ENCODE measurements around the gene SPDEF. TPM values are rescaled to one million over a fixed set of nuclear protein-coding genes. Genes with fewer than 3 reads are reported as not detected.

SPDEF gene
- polyA plus RNA-seq, 3 donors = 0.05 TPM; not detected in 2

DNA sequence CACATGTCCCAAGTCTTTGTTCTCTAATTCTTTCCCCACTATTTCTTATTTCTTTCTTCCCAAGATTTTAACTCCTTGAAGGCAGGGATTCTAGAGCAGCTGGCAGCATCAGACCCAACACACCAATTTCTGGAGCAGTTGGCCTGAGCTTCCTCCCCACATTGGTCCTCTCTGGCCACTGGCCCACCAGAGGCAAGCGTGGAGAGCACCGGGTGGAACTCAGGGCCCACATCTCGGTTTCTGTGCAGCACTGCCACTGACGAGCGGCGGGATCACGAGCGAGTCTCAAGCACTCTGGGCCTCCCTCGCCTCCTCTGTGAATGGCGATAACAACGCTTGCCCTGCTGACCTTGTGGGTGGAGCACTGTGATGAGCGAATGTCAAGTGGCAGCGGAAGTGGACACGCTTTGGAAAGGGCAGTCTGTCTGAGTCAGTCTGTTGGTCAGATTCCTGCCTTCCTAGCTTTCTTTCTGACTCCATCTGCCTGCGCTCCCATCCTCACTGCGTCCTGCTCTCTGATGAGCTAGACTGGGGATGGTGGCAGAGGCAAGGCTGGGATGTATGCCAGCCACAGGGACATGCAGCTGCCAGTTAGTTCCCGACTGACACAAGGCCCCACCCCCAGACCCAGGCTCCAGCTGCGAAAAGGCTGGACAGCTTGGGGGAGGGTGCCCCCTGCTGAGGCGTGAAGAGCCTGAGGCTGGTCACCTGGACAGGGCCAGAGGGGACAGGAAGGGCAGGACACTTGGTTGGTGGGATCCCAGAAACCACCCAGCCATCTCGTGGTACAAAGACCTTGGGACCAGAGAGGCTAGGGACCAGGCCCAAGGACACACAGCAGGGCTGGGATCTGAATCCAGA lies 4.5 kb upstream of the SPDEF start:
- no peak for DNase-seq
- H3K4me2 ChIP-seq (replicated peaks; ENCODE audit: extremely low read depth, low read length, poor library complexity, severe bottlenecking) = no peak overlapping the region
- H3K4me3 Mint-ChIP-seq = peak overlapping the region in 1 of 2 donors; percentile 16
- peaks cover 1 to 5% (median 3%) of the 10 kb centered on the region in 3 donors for H3K27me3 Mint-ChIP-seq (ENCODE audit: low read depth in 3 of 3)
- H3K9me3 Mint-ChIP-seq = peaks cover 0 to 5% (median 2%) of the 10 kb centered on the region in 7 donors
- H3K27me3 ChIP-seq (ENCODE audit: control insufficient read depth in 2 of 2, insufficient read depth in 2 of 2, low read length in 2 of 2) = no peaks in the 10 kb centered on the region
- 84% methylated on average over 18 of the region's 20 CpGs for WGBS (ENCODE audit: insufficient coverage)
- H3K4me3 ChIP-seq (replicated peaks in 1 of 3; ENCODE audit: low read depth in 2 of 3, low read length in 3 of 3) = no peak overlapping the region
- H2AFZ ChIP-seq (ENCODE audit: insufficient read depth, low read depth, low read length, poor library complexity, severe bottlenecking) = no peak overlapping the region
- H3K9ac ChIP-seq (ENCODE audit: insufficient read depth, low read length, poor library complexity, severe bottlenecking) = peak overlapping the region; percentile 8
- no peaks in the 10 kb centered on the region for H4K20me1 ChIP-seq (ENCODE audit: insufficient read depth, low read length)
- no peak overlapping the region for H3K27ac Mint-ChIP-seq
- H3K36me3 Mint-ChIP-seq = no peaks in the 10 kb centered on the region
- no peaks in the 10 kb centered on the region for H3K4me1 Mint-ChIP-seq
- H3K27ac ChIP-seq (ENCODE audit: low read depth in 1 of 2, low read length in 2 of 2) = no peak overlapping the region
- intact Hi-C loops (cut with micrococcal nuclease) = no loop called here
- no peaks in the 10 kb centered on the region for H3K4me1 ChIP-seq (ENCODE audit: control insufficient read depth in 1 of 2, insufficient read depth in 2 of 2, low read length in 2 of 2)
- TF ChIP-seq, protein P1, sequence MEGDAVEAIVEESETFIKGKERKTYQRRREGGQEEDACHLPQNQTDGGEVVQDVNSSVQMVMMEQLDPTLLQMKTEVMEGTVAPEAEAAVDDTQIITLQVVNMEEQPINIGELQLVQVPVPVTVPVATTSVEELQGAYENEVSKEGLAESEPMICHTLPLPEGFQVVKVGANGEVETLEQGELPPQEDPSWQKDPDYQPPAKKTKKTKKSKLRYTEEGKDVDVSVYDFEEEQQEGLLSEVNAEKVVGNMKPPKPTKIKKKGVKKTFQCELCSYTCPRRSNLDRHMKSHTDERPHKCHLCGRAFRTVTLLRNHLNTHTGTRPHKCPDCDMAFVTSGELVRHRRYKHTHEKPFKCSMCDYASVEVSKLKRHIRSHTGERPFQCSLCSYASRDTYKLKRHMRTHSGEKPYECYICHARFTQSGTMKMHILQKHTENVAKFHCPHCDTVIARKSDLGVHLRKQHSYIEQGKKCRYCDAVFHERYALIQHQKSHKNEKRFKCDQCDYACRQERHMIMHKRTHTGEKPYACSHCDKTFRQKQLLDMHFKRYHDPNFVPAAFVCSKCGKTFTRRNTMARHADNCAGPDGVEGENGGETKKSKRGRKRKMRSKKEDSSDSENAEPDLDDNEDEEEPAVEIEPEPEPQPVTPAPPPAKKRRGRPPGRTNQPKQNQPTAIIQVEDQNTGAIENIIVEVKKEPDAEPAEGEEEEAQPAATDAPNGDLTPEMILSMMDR (IDR thresholded peaks at IDR 0.05) = no peak
- H3K79me2 ChIP-seq (ENCODE audit: insufficient read depth, low read length) = no peaks in the 10 kb centered on the region
- H3K36me3 ChIP-seq (replicated peaks in 1 of 2; ENCODE audit: control insufficient read depth in 1 of 2, insufficient read depth in 2 of 2, low read length in 2 of 2) = no peaks in the 10 kb centered on the region
- no peaks in the 10 kb centered on the region for H3K9me3 ChIP-seq (replicated peaks in 1 of 2; ENCODE audit: control insufficient read depth in 1 of 2, insufficient read depth in 1 of 2, low read length in 2 of 2)

- H3K4me3 Mint-ChIP-seq = no peak overlapping the region
- TF ChIP-seq, protein P1 (IDR thresholded peaks at IDR 0.05) = no peak
- Histone ChIP-seq H3K27me3 (ENCODE audit: control insufficient read depth in 2 of 2, insufficient read depth in 2 of 2, low read length in 2 of 2) (no peaks in the 10 kb centered on the region), H2AFZ (ENCODE audit: insufficient read depth, low read depth, low read length, poor library complexity, severe bottlenecking) (no peak overlapping the region), H3K4me3 (replicated peaks in 1 of 3; ENCODE audit: low read depth in 2 of 3, low read length in 3 of 3) (no peak overlapping the region), H3K4me2 (replicated peaks; ENCODE audit: extremely low read depth, low read length, poor library complexity, severe bottlenecking) (no peak overlapping the region), H3K9me3 (replicated peaks in 1 of 2; ENCODE audit: control insufficient read depth in 1 of 2, insufficient read depth in 1 of 2, low read length in 2 of 2) (no peaks in the 10 kb centered on the region), H3K79me2 (ENCODE audit: insufficient read depth, low read length) (no peaks in the 10 kb centered on the region), H3K36me3 (replicated peaks in 1 of 2; ENCODE audit: control insufficient read depth in 1 of 2, insufficient read depth in 2 of 2, low read length in 2 of 2) (no peaks in the 10 kb centered on the region), H3K9ac (ENCODE audit: insufficient read depth, low read length, poor library complexity, severe bottlenecking) (no peak overlapping the region), H3K27ac (ENCODE audit: low read depth in 1 of 2, low read length in 2 of 2) (no peak overlapping the region), H3K4me1 (ENCODE audit: control insufficient read depth in 1 of 2, insufficient read depth in 2 of 2, low read length in 2 of 2) (no peaks in the 10 kb centered on the region), H4K20me1 (ENCODE audit: insufficient read depth, low read length) (no peaks in the 10 kb centered on the region)
- peaks cover 4% of the 10 kb centered on the region for H3K4me1 Mint-ChIP-seq
- peak overlapping the region in 1 of 7 donors; percentile 54 for H3K27ac Mint-ChIP-seq
- H3K9me3 Mint-ChIP-seq = peaks cover 0 to 5% (median 2%) of the 10 kb centered on the region in 7 donors
- no peak for DNase-seq
- H3K36me3 Mint-ChIP-seq = no peaks in the 10 kb centered on the region
- intact Hi-C loops (cut with micrococcal nuclease) = no loop called here
- WGBS (ENCODE audit: insufficient coverage) = 93% methylated on average over 7 of the region's 10 CpGs
- H3K27me3 Mint-ChIP-seq (ENCODE audit: low read depth in 3 of 3) = peaks cover 5 to 6% (median 5%) of the 10 kb centered on the region in 3 donors
Measured at GRCh38 chr6:34559651-34560365, 3.7 kb upstream of the SPDEF start.

Measured in CD14-positive monocyte (primary cell).